T-cell (primary cell): ENCODE results near the gene RPP40. TPM values are rescaled to one million over a fixed set of nuclear protein-coding genes. Genes with fewer than 3 reads are reported as not detected.
A peak's percentile ranks its signal among the peaks of the same experiment; 100 is the strongest.
"Not testable (repeated sequence)": the region's sequence is repeated elsewhere in the genome, so short reads cannot be mapped to it uniquely, and the experiment has no call there.

ENCODE experiments used
- ATAC-seq, 4 experiments: fragments of 200-7000 bp in 3 of 4; fragments of 150-1000 bp in 1 of 4; cut with Tn5 transposase; replicated peaks in 1 of 4; 1 replicate in 3 of 4; 2 replicates in 1 of 4; pipeline ENCODE4 v1.10.0; 2021; ENCODE audit warnings: moderate library complexity in 3 of 4, mild to moderate bottlenecking in 2 of 4, moderate number of reproducible peaks in 1 of 4
- CTCF ChIA-PET, 2 donors: fragments of 300-600 bp; sonication (Branson Sonifier 250); formaldehyde crosslinking; loops; one replicate each; lab custom pipeline; 2022; ENCODE audit warnings: antibody characterized with exemption in 2 of 2; lab: Charles Lee
- POLR2A ChIA-PET, 2 donors: fragments of 300-600 bp; sonication (Branson Sonifier 250); formaldehyde crosslinking; loops; one replicate each; lab custom pipeline; 2022; ENCODE audit warnings: antibody characterized with exemption in 2 of 2; lab: Charles Lee
- DNase-seq, 35 experiments: peaks; one replicate each; pipeline versions ENCODE4 v3.0.0 to v3.0.0-alpha.2; 2013 to 2023
- H3K27ac ChIP-seq: one replicate; pipeline ENCODE4 v1.5.1; 2013; ENCODE audit warnings: low read length
- H3K27me3 ChIP-seq, 2 experiments: replicated peaks in 1 of 2; 1 replicate in 1 of 2; 2 replicates in 1 of 2; pipeline versions ENCODE4 v1.6.1 to v1.7.0; 2013; ENCODE audit warnings: low read length in 1 of 2, mixed read lengths in 1 of 2; ENCODE audit not compliant: control insufficient read depth in 2 of 2, insufficient read depth in 2 of 2; ENCODE audit errors: extremely low read depth in 1 of 2
- H3K36me3 ChIP-seq, 2 donors: 1 replicate in 1 of 2; 2 replicates in 1 of 2; pipeline versions ENCODE4 v1.6.1 to v1.7.0; 2013; ENCODE audit warnings: low read length in 1 of 2; ENCODE audit not compliant: control insufficient read depth in 2 of 2, insufficient read depth in 1 of 2; ENCODE audit errors: extremely low read depth in 1 of 2
- H3K4me1 ChIP-seq, 2 experiments: 1 replicate in 1 of 2; 2 replicates in 1 of 2; pipeline versions ENCODE4 v1.6.1 to v1.7.0; 2013; ENCODE audit warnings: low read length in 2 of 2, mixed read lengths in 1 of 2; ENCODE audit not compliant: insufficient read depth in 2 of 2, control insufficient read depth in 1 of 2; ENCODE audit errors: extremely low read depth in 1 of 2
- H3K4me3 ChIP-seq, 2 donors: 1 replicate in 1 of 2; 2 replicates in 1 of 2; pipeline versions ENCODE4 v1.5.1 to v1.7.0; 2013; ENCODE audit warnings: mild to moderate bottlenecking in 2 of 2, low read length in 1 of 2, moderate library complexity in 1 of 2; ENCODE audit not compliant: control insufficient read depth in 1 of 2; ENCODE audit errors: extremely low read depth in 1 of 2
- H3K9me3 ChIP-seq: 2 replicates; pipeline ENCODE4 v1.7.0; 2013
- H3K27ac Mint-ChIP-seq, 2 donors: one replicate each; pipeline ENCODE4 v1.8.0; 2020 to 2021; ENCODE audit warnings: mild to moderate bottlenecking in 2 of 2, mixed read lengths in 2 of 2
- H3K27me3 Mint-ChIP-seq, 2 donors: one replicate each; pipeline ENCODE4 v1.8.0; 2021 to 2022; ENCODE audit warnings: mixed read lengths in 2 of 2
- H3K36me3 Mint-ChIP-seq: one replicate; pipeline ENCODE4 v1.8.0; 2021; ENCODE audit warnings: mixed read lengths
- H3K4me1 Mint-ChIP-seq, 3 donors: one replicate each; pipeline ENCODE4 v1.8.0; 2020 to 2022; ENCODE audit warnings: mixed read lengths in 3 of 3, mild to moderate bottlenecking in 1 of 3
- H3K4me3 Mint-ChIP-seq, 3 donors: one replicate each; pipeline ENCODE4 v1.8.0; 2020 to 2022; ENCODE audit warnings: mild to moderate bottlenecking in 3 of 3, mixed read lengths in 3 of 3, moderate library complexity in 3 of 3
- H3K9me3 Mint-ChIP-seq, 3 donors: one replicate each; pipeline ENCODE4 v1.8.0; 2020 to 2022; ENCODE audit warnings: mixed read lengths in 3 of 3
- WGBS: methylation state at CpG from one replicate; pipeline ENCODE4 v1.1.5; 2013; ENCODE audit warnings: missing lambda C conversion rate; ENCODE audit not compliant: insufficient coverage; 5-methylcytosine and 5-hydroxymethylcytosine counted together
- total RNA-seq, 35 experiments: library from RNA in 6 of 35; stranded (reverse) in 6 of 35; fragments of 120-200 nt in 1 of 35; gene quantifications; one replicate each; pipeline versions ENCODE4 v1.2.1 to v1.2.4 and lab custom pipeline; 2013 to 2026

The RPP40 gene
- total RNA-seq, 5 donors from 2014 or later (not counting 1 experiment from before 2014, with no cell fraction given), result 2.0 to 7.8 (median 4.8) TPM

DNA sequence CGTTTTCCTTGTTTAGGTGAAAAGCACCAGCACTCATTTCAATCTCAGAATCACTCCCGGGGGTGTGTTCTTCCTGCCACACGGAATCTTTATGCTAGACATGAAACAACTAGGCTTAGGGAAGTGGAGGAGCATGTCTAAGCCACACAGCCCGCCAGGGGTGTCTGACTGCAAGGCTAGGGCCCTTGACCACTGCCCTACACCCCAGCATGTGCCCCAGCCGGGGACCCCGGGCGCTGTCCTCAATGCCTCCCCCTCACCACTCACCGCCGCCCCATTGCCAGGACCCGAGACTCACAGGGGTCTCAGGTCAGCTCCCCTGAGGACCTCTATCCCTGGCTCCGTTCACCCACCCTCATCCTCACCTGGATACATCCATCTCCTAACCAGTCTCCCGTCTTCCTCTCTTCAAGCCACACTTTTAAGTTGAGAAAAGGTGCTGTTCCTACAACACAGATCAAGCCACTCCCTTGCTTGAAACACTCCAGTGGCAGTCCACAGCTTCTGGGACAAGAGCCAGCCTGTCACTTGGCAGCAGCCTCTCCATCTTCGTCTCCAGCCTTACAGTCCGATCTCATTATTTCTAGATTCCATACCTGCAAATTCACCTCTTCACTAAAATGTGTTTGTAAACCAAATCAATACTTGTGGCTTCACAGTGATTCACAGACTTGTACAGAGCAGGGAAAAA is 29.5 kb upstream of the RPP40 start:
- H3K27me3 Mint-ChIP-seq, ATAC-seq, H3K9me3 ChIP-seq, H3K27ac Mint-ChIP-seq, DNase-seq, H3K36me3 ChIP-seq, H3K9me3 Mint-ChIP-seq, H3K4me1 Mint-ChIP-seq, H3K27ac ChIP-seq, H3K4me3 Mint-ChIP-seq, CTCF ChIA-PET, H3K4me3 ChIP-seq, H3K36me3 Mint-ChIP-seq, POLR2A ChIA-PET, H3K4me1 ChIP-seq, H3K27me3 ChIP-seq: not testable (repeated sequence)
- 88% methylated on average over 2 of the region's 14 CpGs for WGBS

DNA sequence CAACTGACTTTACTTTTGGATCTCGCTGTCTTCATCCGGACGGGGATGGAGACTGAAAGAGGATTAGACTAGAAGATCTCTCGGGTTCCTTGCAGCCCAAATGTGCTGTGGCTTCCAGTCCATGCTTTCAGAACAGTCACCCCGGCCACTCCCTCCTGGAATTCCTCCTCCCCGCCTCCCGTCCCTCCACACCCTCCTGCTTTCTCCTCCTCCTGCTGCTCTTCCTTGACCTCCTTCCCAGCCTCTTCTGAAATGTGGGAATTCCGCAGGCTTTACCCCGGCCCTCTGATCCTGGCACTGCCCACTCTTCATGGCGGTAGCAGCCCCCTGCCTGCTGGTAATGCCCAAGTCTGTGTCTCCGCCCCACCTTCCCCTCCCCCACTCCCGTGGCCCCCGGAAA is 28.9 kb upstream of the RPP40 start:
- H3K27ac Mint-ChIP-seq, DNase-seq, H3K4me3 Mint-ChIP-seq, H3K27me3 ChIP-seq, H3K36me3 ChIP-seq, H3K27me3 Mint-ChIP-seq, H3K4me1 ChIP-seq, H3K36me3 Mint-ChIP-seq, H3K4me3 ChIP-seq, H3K9me3 ChIP-seq, ATAC-seq, H3K27ac ChIP-seq, H3K9me3 Mint-ChIP-seq, CTCF ChIA-PET, H3K4me1 Mint-ChIP-seq: not testable (repeated sequence)
- 98% methylated on average over 7 of the region's 13 CpGs for WGBS
- POLR2A ChIA-PET, result interaction anchor here in 1 of 2 donors (0.5 kb wide), 1 partner anchor 868 kb away, joined by 3 read pairs; no protein-coding TSS in a partner anchor

GRCh38 chr6:5031150-5031549 is 27.3 kb upstream of the RPP40 start:
- 100% methylated on average over 4 of the region's 6 CpGs for WGBS
- Histone ChIP-seq H3K27me3 (peaks cover 0 to 12% of the 10 kb centered on the region in 2 experiments), H3K36me3 (no peaks in the 10 kb centered on the region), H3K4me1 (peaks cover 3 to 5% of the 10 kb centered on the region in 2 experiments), H3K9me3 (no peaks in the 10 kb centered on the region), H3K4me3 (no peak overlapping the region), H3K27ac (no peak overlapping the region)
- H3K27ac Mint-ChIP-seq, result no peak overlapping the region
- ChIA-PET POLR2A (no interaction called here), CTCF (interaction anchor here in 1 of 2 donors (0.8 to 1.2 kb wide), 2 partner anchors 18 to 28 kb away, joined by 3 to 7 read pairs; partner anchors contain the start of gene RPP40)
- peaks cover 12 to 15% (median 13%) of the 10 kb centered on the region in 3 donors for H3K4me1 Mint-ChIP-seq
- no peaks in the 10 kb centered on the region for H3K9me3 Mint-ChIP-seq
- H3K27me3 Mint-ChIP-seq, result peaks cover 0 to 4% of the 10 kb centered on the region in 2 donors
- ATAC-seq, result no peak
- no peak for DNase-seq
- no peak overlapping the region for H3K4me3 Mint-ChIP-seq
- H3K36me3 Mint-ChIP-seq, result no peaks in the 10 kb centered on the region

GRCh38 chr6:5030596-5031136 is 26.8 kb upstream of the RPP40 start:
- Histone ChIP-seq H3K4me1 (peaks cover 3 to 10% of the 10 kb centered on the region in 2 experiments), H3K27ac (no peak overlapping the region), H3K36me3 (no peaks in the 10 kb centered on the region), H3K27me3 (peaks cover 0 to 17% of the 10 kb centered on the region in 2 experiments), H3K4me3 (no peak overlapping the region), H3K9me3 (no peaks in the 10 kb centered on the region)
- ATAC-seq (peak; percentile 67 to 84 (median 75)), DNase-seq (peak; percentile 26 to 80 (median 56))
- no peaks in the 10 kb centered on the region for H3K36me3 Mint-ChIP-seq
- WGBS, result 43% methylated on average over 11 of the region's 13 CpGs
- peaks cover 16 to 18% (median 16%) of the 10 kb centered on the region in 3 donors for H3K4me1 Mint-ChIP-seq
- H3K9me3 Mint-ChIP-seq, result no peaks in the 10 kb centered on the region
- H3K27me3 Mint-ChIP-seq, result peaks cover 0 to 4% of the 10 kb centered on the region in 2 donors
- CTCF ChIA-PET, result interaction anchor here in 1 of 2 donors (0.5 to 1.2 kb wide), 3 partner anchors 19 to 985 kb away, joined by 3 to 7 read pairs (median 4); partner anchors contain the start of gene RPP40
- H3K27ac Mint-ChIP-seq, result no peak overlapping the region
- POLR2A ChIA-PET, result no interaction called here
- H3K4me3 Mint-ChIP-seq, result no peak overlapping the region

DNA sequence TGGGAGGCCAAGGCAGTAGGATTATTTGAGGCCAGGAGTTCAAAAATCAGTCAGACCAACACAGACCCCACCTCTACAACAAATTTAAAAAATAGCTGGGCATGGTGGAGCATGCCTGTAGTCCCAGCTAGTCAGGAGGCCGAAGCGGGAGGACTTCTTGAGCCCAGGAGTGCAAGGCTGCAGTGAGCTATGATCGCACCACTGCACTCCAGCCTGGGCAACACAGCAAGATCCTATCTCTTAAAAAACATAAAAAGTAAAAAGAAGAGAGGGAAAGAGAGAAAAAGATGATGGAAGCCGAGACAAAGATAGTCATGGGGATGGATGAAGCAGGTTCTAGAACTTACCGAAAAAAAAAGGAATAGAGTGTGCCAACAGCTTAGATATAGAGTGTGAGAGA is 25.8 kb upstream of the RPP40 start:
- Mint-ChIP-seq H3K9me3 (no peaks in the 10 kb centered on the region), H3K36me3 (no peaks in the 10 kb centered on the region), H3K27me3 (peaks cover 7 to 9% of the 10 kb centered on the region in 2 donors), H3K4me1 (peaks cover 19 to 24% (median 19%) of the 10 kb centered on the region in 3 donors), H3K4me3 (no peak overlapping the region), H3K27ac (no peak overlapping the region)
- CTCF ChIA-PET, result interaction anchor here in 1 of 2 donors (0.6 kb wide), 3 partner anchors 23 to 1039 kb away, joined by 3 to 6 read pairs (median 3); no protein-coding TSS in a partner anchor
- Histone ChIP-seq H3K36me3 (no peaks in the 10 kb centered on the region), H3K4me3 (no peak overlapping the region), H3K27me3 (peaks cover 0 to 18% of the 10 kb centered on the region in 2 experiments), H3K27ac (no peak overlapping the region), H3K9me3 (no peaks in the 10 kb centered on the region), H3K4me1 (peaks cover 3 to 12% of the 10 kb centered on the region in 2 experiments)
- POLR2A ChIA-PET, result no interaction called here
- no peak for ATAC-seq
- 100% methylated on average over 2 of the region's 5 CpGs for WGBS
- DNase-seq, result no peak

DNA sequence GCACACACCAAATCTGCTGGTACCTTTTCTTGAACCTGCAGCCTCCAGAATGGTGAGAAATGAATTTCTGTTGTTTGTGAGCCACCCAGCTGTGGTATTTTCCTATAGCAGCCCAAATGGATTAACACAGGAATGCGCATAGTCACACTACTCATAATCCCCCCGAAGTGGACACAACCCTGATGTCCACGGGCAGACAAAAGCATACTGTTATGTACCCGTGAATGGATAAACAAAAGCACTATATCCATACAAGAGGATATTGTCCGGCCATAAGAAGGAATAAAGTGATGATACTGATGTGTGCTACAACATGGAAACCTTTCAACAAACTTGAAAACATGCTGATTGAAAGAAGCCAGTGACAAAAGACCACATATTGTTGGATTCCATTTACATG is 25.1 kb upstream of the RPP40 start:
- POLR2A ChIA-PET, result no interaction called here
- H3K27me3 Mint-ChIP-seq, result peaks cover 7 to 9% of the 10 kb centered on the region in 2 donors
- 100% methylated on average over 1 of the region's 5 CpGs for WGBS

More for the DNA sequence above, 25.1 kb upstream of the RPP40 start:
- no peak overlapping the region for H3K4me3 ChIP-seq
- CTCF ChIA-PET, result interaction anchor here in 1 of 2 donors (0.6 kb wide), 3 partner anchors 22 to 1039 kb away, joined by 3 to 6 read pairs (median 3); no protein-coding TSS in a partner anchor
- DNase-seq (no peak), ATAC-seq (no peak)
- H3K36me3 ChIP-seq, result no peaks in the 10 kb centered on the region
- no peaks in the 10 kb centered on the region for H3K9me3 ChIP-seq
- Mint-ChIP-seq H3K36me3 (no peaks in the 10 kb centered on the region), H3K4me1 (peaks cover 17 to 24% (median 17%) of the 10 kb centered on the region in 3 donors), H3K4me3 (no peak overlapping the region), H3K9me3 (no peaks in the 10 kb centered on the region), H3K27ac (no peak overlapping the region)
- H3K27ac ChIP-seq, result no peak overlapping the region
- H3K4me1 ChIP-seq, result peaks cover 3 to 12% of the 10 kb centered on the region in 2 experiments
- H3K27me3 ChIP-seq, result peaks cover 0 to 23% of the 10 kb centered on the region in 2 experiments
